Measurements from ENCODE around the gene NKX2-3.

Gene NKX2-3

DNA sequence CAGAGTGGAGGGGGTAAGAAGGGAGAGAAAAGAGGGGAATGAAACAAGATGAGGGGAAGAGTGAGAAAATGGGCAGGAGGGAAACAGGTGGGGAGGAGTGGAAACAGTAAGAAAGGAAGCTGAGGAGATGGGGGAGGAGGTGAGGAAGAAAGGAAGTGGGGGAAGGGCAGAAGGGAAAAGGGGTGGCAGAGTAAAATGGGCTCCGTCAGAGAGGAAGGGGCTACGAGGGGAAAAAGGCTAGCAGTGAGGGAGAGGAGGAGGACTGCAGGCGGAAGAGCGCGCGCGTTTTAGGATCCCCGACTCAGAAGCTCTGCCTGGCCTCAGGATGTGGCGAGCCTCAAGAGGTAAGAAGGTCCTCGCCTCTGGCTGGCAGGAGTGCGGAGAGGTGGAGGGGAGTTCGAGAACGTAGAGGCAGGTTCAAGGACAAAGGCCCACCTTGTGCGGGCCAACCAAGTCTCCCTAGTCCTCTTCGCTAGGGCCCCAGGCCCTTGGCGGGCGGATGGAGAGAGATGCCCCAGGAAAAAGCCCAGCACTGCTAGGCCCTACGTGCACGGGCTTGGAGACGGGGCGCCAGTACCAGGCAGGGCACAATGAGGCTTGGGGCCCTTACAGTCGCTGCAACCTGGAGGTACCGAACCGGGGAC lies 5.8 kb upstream of the NKX2-3 start:
- DNase-seq (ENCODE audit: low read depth) = no peak

DNA sequence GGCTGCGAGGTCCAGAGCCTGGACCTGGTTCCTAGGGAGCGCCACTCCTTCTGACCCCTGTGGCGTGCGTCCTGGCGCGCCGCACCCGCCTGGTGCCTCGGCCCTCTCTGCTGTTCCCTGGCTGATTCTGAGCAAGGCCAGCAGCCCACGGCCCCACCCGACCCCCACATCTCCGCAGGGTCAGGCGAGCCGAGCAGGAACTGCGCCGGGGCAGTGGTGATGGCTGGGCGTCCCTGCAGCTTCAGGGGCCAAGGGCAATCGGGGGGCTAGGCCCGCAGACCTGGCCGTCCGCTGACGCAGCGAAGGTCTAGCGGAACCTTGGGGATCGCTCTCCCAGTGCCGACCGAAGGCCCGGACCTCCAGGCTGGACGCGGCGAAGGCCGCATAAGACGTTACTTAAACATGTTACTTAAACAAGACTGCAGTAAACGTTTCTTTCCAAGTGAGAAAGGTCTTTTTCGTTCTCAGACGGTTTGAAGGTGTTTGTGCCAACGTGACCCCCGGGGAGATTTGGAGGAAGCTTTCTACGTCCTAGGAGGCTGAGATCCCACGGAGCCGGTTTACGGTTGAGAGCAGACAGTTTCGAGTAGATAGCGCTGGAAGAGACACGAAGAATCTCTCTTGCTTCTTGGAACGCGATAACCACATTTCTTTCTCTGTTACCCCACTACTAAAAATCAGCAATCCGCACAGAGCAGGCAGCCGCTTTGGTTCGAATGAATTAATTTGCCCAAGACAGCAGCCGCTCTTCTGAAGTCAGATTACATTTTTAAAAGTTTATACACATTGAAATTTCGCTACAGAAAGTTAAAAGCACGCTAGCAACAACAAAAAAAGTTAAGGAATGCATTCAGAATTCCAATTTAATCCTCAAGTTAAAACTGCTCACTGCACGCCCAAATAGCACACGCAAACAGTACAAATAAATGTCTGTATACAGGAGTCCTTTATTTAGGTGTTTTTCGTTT lies 4.9 kb upstream of the NKX2-3 start:
- no peak for DNase-seq (ENCODE audit: low read depth)

DNA sequence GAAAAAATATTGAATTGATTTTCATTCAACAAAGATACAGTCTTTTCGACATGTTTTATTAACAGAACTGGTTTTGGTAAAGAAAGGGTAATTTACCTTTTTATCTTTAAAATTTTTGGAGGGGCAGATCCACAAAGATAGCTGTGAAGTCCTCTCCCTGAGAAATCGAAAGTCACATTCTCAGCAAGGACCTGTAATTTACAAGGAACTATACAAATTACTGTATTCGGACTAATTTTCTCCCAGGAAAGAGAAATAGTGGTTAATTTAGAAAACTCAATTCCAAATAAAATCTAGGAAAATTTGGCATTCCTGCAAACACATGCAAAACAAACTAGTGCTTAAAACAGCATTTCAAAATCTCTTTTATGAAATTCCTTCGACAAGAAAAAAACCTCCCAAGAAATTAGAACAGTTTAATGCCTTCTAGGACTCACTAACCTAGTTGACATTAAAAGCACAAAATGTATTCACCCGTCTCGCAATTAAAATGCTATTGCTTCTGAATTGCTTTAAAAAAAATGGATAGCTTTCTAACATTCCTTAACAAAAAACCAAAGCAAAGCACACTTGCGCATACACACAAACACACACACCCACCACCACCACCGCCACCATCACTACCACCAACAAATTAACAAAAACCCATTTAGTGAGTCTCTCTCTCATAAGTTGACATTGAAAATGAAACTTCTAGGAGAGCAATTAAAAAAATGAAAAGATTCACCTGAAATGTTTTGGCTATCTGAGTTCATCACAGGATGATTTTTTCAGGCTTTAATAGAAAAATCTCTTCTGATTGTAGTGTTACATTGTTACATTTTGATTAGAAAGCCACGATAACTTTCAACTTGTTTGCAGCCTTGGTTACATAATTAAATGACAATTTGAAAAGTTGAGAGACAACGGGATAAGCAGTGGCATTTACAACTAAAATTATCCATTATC lies 4.0 kb upstream of the NKX2-3 start:
- no peak for DNase-seq (ENCODE audit: low read depth)

DNA sequence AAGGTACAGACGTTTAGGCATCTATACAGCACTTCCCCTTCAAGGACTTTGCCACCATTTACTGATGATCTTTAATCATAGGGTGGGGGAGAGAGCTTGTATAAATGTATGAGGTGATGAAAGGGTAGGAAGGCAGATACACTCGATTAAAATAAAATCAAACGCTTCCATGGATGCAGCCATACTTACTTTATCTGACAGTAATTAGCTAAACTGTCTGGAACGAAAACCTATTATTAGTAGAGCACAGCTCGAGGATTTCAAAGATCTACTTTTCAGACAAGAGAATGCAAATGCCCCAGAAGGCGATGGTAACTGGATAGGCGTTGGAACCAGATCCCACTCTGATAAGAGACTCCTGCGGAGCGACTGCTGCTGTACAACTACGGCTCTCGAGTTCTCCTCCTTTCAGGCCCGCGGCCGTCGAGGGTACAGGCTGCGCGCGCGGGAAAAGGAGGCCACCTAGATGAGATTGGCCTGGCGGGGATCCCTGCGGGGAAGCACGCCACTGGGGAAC lies 3.1 kb upstream of the NKX2-3 start:
- DNase-seq (ENCODE audit: low read depth) = no peak

DNA sequence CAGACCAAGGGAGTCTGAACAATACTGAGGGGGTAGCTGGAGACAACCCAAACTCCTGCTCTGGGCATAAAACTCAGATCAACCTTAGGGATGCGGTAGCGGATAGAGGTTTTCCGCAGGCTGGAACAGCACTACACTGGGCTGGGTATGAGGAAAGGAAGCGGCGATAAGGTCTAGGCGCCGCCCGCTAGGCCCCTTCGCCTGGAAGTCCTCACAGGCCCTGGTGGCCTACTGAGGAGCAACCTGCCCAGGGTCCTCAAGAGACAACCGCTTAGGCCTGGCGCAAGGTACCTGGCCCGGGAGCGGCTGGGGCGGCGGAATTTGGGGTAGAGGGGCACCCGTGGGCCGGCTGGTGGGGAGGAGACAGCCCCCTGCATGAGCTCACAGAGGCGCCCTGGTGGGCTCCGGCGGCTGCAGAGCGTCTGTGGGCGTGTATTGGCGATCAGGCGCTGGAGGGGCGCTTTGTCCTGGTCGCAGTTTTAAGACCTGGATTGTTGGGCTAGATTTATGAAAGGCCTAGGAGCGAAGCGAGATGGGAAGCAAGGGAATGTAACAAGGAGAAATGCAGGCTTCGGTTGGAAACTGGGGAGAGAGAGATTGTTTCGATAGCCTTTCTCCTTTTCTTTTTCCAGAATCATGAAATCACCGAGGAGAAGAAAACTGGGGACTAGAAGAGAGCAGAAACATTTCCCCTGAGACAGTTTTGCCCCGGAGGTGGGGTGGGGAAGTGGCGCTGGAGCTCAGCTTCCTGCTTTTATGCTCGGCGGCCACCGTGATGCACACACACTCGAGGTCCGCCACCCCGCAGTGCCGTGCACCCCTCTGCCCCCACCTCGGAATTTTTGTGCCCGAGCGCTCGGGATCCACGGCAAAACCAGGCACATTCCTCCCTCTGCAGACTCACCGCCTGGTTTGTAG lies 2.4 kb upstream of the NKX2-3 start:
- no peak for DNase-seq (ENCODE audit: low read depth)

DNA sequence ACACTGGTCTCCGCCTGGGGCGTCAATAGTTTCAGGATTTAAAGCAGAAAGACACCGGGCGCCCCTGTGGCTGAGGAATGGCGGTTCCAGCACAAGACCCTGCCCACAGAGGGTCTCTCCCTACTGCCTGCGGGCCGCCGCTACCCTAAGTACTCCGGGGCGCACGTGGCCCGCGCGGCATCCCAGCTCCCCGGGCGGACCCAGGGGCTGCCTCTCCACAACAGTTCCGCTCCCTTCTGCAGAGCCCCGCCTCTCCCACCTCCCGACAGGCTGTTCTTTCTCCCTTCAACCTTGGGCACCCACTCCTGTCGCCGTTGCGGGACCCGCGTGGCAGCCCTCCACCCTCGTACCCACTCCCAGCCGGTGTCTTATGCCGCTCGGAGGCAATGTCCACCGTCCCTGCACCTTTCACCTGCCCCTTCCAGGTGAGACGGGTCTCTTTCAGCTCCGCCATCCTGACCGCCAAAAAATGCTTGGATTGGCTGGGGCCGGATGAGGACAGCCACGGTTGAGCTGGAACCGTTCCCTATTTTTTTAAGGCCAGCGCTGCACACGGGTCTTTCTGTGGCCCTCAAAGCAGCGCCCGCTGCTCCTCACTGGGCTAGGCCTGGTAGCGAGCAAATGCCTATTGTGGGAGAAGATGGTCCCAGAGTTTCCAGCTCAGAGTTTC lies 1.6 kb upstream of the NKX2-3 start:
- no peak for DNase-seq (ENCODE audit: low read depth)

DNA sequence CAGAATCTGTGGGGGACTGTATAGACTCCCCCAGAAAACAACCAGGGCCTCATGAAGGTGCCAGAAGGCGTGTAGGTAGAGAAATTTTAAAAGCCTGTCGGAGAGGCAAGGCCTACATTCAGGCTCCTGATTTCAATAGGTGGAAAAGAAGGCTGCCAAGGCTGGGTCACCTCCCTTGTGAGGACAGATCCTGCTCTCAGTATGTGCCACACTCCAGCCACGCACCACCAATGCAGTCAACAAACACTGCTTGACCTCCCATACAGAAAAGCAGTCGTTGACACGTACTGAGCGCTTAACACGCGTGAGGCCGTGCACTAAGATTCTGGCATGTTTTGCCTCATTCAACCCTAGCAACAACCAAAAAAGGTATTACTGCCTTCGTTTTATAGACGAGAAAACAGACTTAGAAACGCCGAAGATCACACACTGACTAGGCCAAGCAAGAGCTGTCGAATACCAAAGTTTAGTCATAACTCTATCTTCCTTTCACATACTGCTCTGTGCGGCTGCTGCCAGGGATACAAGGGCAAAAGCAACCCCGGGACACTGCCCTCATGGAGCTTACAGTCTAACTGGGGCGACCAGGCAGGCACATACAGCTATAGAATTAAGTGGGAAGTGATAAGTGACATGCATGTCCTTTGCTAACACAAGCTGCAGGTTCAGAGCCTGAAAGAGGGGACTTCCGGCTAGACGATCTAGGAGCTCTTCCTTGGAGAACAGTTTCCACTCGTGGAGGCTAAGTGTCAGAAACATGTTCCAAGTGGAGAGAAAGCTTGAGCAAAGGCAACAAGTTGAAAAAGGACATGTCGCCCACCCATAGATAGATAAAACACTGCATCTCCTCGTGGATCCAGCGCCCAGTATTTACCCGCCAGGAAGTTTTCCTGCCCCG lies 797 bp upstream of the NKX2-3 start:
- DNase-seq (ENCODE audit: low read depth) = no peak

DNA sequence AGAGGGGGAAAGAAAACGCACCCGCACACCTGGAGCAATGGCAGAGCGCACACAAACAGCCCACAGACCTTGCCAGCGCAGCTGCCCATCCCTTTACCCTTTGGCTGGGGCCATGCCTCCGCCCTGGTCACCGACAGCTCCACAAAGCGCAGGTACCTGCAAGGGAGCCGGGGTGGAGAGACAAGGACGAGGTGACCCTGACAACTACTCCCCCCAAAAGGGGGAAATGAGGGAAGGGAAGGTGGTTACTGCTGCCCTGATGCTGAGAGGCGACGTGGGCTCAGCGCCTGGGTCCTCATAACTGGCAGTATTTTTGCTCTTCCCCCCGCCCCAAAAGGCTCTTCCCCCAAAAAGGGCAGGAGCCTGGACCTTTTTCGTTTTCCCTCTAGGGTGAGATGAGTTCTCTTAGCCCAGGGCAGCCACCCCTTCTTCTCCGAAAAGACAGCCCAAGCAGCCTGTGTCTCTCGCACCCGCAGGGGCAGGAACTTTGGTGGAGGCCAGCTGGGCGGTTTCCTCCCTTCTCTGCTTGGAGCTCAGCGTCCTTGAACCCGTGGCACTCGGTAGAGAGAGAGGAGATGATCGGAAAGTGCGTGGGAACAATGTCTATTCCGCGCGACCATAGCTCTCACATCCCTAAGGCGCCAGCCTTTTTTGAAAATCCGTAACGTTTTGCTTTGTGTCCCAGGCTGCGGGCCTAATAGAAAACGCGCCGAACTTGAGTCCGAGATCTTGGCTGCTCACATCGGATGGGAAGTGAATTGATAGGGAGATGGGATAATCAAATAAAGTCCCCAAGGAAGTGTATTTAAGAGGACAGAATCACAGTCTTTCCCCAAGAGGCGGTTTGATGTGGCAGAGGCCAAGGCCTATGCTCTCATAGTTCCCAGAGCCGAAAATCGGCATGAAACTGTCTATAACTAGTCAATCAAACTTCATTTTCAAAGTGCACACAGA lies 1.0 kb downstream of the NKX2-3 start:
- no peak for DNase-seq (ENCODE audit: low read depth)

DNA sequence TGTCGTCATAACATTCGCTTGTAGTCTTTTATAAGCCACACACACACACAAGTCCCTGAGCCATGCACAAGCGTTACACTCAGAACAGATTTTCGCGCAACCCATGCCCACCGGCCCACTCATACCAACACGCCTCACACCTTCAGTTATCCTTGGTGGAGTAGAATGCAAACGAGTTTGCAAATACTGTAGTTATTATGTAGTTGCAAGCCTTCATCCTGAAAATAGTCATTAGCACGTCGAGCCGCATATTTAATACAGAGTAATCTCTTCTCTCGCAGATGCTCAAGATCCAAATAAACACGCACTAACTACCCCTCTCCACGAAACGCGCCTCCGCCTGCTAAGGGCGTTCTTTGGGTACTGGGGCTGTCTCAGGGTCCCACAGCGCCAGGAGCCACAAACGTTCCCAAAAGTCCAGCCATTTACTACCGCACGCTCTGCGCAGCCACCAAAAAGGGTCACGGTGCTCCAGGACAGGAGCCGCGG lies 1.8 kb downstream of the NKX2-3 start:
- no peak for DNase-seq (ENCODE audit: low read depth)

DNA sequence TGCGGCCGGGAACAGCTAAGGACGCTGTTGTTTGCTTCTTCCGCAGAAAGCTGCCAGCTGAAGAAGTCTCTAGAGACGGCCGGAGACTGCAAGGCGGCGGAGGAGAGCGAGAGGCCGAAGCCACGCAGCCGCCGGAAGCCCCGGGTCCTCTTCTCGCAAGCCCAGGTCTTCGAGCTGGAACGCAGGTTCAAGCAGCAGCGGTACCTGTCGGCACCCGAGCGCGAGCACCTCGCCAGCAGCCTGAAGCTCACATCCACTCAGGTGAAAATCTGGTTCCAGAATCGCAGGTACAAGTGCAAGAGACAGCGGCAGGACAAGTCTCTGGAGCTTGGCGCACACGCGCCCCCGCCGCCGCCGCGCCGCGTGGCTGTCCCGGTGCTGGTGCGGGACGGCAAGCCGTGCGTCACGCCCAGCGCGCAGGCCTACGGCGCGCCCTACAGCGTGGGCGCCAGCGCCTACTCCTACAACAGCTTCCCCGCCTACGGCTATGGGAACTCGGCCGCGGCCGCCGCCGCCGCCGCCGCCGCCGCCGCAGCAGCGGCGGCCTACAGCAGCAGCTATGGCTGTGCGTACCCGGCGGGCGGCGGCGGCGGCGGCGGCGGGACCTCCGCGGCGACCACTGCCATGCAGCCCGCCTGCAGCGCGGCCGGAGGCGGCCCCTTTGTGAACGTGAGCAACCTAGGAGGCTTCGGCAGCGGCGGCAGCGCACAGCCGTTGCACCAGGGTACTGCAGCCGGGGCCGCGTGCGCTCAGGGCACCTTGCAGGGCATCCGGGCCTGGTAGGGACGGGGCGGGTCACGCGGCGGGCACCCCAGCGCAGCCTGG lies 2.4 kb downstream of the NKX2-3 start:
- no peak for DNase-seq (ENCODE audit: low read depth)

DNA sequence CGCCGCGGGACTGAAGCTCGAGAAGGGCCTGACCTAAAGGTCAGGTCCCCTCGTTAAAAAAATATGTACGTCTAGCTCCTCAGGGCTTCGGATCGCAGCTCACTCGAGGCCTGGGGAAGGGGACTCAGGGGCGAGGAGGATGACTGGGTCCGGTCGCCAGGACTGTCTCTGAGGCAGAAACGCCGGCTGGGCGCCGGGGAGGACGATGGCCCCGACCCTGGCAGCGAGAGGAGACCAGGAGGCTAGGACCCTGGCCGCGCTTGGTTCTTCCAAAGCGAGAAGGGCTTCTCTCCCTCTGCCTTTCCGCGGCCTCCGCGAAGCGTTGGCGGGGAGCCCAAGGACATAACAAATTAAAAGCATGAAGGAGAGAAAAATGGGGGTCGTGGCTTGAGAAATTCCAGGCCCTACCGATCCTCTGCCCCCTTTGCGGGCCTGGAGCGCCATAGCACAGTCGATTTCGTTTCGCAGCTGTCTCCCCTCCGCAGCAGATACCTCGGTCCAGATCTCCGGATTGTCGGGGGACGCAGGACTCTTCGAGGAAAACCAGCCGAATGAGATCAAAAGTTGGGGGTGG lies 3.1 kb downstream of the NKX2-3 start:
- no peak for DNase-seq (ENCODE audit: low read depth)

DNA sequence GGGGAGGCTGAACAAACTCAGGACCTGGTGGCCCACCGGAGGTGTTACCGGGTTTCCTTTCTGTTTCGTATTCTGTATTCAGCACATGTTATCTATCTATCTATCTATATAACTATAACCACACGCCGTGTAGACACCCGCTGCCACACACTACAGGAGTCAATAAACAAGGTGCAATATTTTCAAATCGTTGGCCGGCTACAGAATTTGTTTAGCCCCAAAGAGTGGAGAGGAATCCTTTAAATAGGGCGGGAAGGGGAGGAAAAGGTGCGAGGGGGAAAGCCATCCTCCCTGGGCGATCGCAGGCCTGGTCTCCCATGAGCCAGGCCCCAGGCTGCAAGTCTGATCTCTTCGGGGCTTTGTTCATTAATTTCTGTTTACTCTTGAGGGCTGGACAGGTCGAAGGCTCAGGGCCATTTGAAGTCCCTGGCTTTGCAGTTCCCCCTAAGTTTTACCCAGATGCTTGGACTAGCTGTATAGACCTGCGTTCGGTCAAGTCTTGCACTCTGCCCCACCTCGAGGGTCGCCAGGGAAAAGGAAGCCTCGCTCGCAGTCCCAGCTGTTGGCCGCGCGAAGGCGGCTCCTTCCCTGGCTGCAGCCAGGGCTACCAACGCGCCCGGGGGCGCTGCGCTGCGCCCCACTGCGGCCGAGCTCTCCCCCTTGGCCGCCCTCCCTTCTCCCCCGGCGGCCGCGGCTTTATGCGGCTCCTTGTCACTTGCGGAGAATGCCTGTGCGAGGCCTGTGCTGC lies 3.8 kb downstream of the NKX2-3 start:
- DNase-seq (ENCODE audit: low read depth) = no peak

DNA sequence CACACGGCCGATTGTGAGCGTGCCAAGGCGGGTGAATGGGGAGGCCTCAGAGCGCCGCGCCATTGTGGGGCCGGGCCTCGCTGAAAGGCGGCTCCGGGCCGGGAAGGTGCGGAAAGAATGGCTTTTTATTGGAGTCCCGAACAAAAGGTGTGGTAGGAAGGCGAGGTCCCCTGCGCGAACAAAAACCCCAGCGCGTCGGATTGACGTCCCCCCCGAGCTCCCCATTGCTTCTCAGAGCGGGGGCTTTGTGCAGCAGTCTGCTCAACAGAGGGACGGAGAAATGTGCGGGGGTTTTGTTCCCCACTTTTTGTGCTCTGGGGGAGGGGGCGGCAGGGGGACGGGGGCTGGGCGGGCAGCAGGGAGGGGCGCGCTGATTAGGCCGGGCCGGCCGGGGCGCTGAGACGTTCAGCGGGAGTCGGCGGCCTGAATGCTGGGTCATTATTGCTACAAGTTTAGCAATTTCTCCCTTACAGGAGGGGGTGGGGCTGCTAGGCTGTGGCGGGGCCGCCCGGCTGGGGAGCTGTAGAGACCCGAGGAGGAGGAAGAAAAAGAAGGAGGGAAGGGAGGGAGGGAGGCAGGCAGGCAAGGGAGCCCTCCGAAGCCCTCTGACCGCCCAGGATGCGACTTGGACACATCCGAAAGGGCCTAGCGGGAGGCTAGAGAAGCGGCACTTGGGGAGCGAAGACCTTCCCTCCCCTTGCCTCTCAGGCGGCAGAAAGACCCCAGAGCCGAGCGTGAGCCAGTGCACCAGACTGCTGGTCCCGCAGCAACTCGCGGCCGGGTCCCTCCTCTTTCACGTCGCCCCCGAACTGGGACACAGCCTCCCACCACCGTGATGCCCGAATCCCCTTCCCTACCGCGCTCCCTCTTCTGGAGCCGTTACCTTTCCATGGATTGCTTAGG lies 4.6 kb downstream of the NKX2-3 start:
- DNase-seq (ENCODE audit: low read depth) = no peak

DNA sequence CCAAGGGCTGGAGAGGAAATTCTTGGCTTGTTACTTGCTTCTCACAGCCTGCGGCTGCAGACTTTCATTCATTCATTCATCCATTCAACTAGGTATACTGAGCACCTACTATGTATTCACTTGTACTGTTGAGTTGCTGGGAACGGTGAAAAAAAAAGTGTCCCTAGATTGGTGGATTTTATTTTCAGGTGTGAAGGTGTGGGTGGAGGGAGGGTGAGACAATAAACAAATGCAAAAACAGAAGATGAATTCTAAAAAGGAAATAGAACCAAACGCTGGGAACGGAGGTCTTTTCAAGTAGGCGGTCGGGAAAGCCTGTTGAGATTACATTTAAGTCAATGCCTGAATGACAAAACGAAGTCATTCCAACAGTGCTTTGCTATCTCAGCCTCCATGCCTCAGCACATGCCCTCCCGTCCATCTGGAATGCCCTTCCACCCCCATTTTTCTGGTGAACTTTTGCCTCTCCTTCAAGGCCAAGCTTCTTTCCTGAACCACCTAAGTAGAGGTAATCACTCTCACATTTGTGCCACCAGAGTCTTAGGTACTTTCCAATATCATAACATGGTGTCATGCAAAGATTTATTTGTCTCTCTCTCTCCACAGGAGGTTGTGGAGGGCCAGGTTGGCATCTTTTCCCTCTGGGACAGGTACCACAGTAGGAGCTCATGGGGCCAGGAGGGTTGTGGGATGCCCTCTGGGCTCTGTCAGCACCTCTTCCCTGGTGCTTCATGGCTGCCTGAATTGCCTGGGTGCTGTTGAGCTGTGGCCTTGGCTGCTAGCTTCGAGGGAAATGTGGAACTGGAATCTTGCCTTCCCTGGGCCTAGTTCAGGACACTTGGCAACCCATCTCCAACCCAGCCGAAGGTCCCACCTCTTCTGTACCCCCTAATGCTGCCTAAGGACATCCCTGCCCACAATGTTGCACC lies 5.5 kb downstream of the NKX2-3 start:
- DNase-seq (ENCODE audit: low read depth) = no peak
